GM23338 (cell line): ENCODE data around the gene JTB. TPM values are rescaled to one million over a fixed set of nuclear protein-coding genes. Genes with fewer than 3 reads are reported as not detected.
A peak's percentile ranks its signal among the peaks of the same experiment; 100 is the strongest.

ENCODE experiments used
- ATAC-seq: fragments of 200-7000 bp; cut with Tn5 transposase; 3 replicates; pipeline ENCODE4 v1.9.1; 2020
- DNase-seq: peaks from one replicate; pipeline ENCODE4 v3.0.0-alpha.2; 2015; ENCODE audit warnings: low spot score
- H2AFZ ChIP-seq: fragments of 200-600 bp; sonication (generic); 2 replicates; pipeline ENCODE4 v1.8.0; 2016; ENCODE audit warnings: antibody characterized with exemption, mild to moderate bottlenecking, moderate library complexity
- H3F3A ChIP-seq: fragments of 200-600 bp; sonication (generic); replicated peaks from 2 replicates; pipeline ENCODE4 v1.8.0; 2017; ENCODE audit warnings: antibody characterized with exemption, mixed run types, low read depth
- H3K27ac ChIP-seq: fragments of 200-600 bp; sonication (generic); 2 replicates; pipeline ENCODE4 v1.6.1; 2016; ENCODE audit warnings: low read depth
- H3K27me3 ChIP-seq: fragments of 200-600 bp; sonication (generic); 2 replicates; pipeline ENCODE4 v1.8.0; 2016; ENCODE audit warnings: mild to moderate bottlenecking, mixed run types, moderate library complexity; ENCODE audit not compliant: insufficient read depth
- H3K36me3 ChIP-seq: fragments of 200-600 bp; sonication (generic); 2 replicates; pipeline ENCODE4 v1.8.0; 2016; ENCODE audit warnings: mild to moderate bottlenecking; ENCODE audit not compliant: insufficient read depth
- H3K4me1 ChIP-seq: fragments of 200-600 bp; sonication (generic); 2 replicates; pipeline ENCODE4 v1.8.0; 2016; ENCODE audit warnings: mild to moderate bottlenecking, moderate library complexity; ENCODE audit not compliant: insufficient read depth
- H3K4me2 ChIP-seq: fragments of 200-600 bp; sonication (generic); 2 replicates; pipeline ENCODE4 v1.7.1; 2017; ENCODE audit warnings: mixed run types
- H3K4me3 ChIP-seq: fragments of 200-600 bp; sonication (generic); 2 replicates; pipeline ENCODE4 v1.6.1; 2016; ENCODE audit warnings: mixed run types
- H3K79me2 ChIP-seq: fragments of 200-600 bp; sonication (generic); replicated peaks from 2 replicates; pipeline ENCODE4 v1.8.0; 2017; ENCODE audit warnings: mild to moderate bottlenecking; ENCODE audit not compliant: insufficient read depth
- H3K9me2 ChIP-seq: fragments of 200-600 bp; sonication (generic); 2 replicates; pipeline ENCODE4 v1.8.0; 2017; ENCODE audit not compliant: insufficient read depth
- H4K20me1 ChIP-seq: fragments of 200-600 bp; sonication (generic); replicated peaks from 2 replicates; pipeline ENCODE4 v1.8.0; 2017; ENCODE audit warnings: mild to moderate bottlenecking; ENCODE audit not compliant: insufficient read depth
- H3K27ac Mint-ChIP-seq: 2 replicates; pipeline ENCODE4 v1.8.0; 2020; ENCODE audit warnings: inconsistent platforms, mild to moderate bottlenecking, moderate library complexity, mixed read lengths
- H3K27me3 Mint-ChIP-seq: 3 replicates; pipeline ENCODE4 v1.8.0; 2022; ENCODE audit warnings: low read depth, mild to moderate bottlenecking, moderate library complexity, mixed read lengths, inconsistent platforms; ENCODE audit not compliant: insufficient read depth, poor library complexity
- H3K36me3 Mint-ChIP-seq: 3 replicates; pipeline ENCODE4 v1.8.0; 2021; ENCODE audit warnings: low read depth, mild to moderate bottlenecking, inconsistent platforms, moderate library complexity, mixed read lengths
- H3K4me1 Mint-ChIP-seq: 3 replicates; pipeline ENCODE4 v1.8.0; 2020; ENCODE audit warnings: mild to moderate bottlenecking, inconsistent platforms, mixed read lengths
- H3K4me3 Mint-ChIP-seq: 3 replicates; pipeline ENCODE4 v1.8.0; 2021; ENCODE audit warnings: moderate library complexity, mild to moderate bottlenecking, inconsistent platforms, mixed read lengths
- H3K9me3 Mint-ChIP-seq: 3 replicates; pipeline ENCODE4 v1.8.0; 2020; ENCODE audit warnings: moderate library complexity, mild to moderate bottlenecking, inconsistent platforms, mixed read lengths
- POLR2AphosphoS5 ChIP-seq: IDR thresholded peaks from 2 replicates; pipeline ENCODE4 v1.6.1; 2016; ENCODE audit warnings: antibody characterized with exemption, low read depth
- polyA plus RNA-seq: library from polyadenylated mRNA; unstranded; fragments of >200 nt; fragmentation: Nextera tagmentation; extraction: Ambion mirVana; gene quantifications from 2 replicates; pipeline ENCODE4 v1.2.1, GENCODE V29; 2016
- total RNA-seq: library from RNA; depleted of rRNA; stranded (reverse); fragments of >200 nt; shearing (Covaris generic); gene quantifications from 2 replicates; pipeline ENCODE4 v1.2.3, GENCODE V29; 2014
- TF ChIP-seq, protein P1 (sequence below): fragments of 250-450 bp; sonication (Bioruptor Pico); IDR thresholded peaks from 2 replicates; pipeline ENCODE4 v1.5.0; 2020; ENCODE audit warnings: mild to moderate bottlenecking, moderate library complexity

The JTB gene
- total and polyA plus RNA-seq, 2 experiments from 2014 or later: 140 to 208 TPM

DNA sequence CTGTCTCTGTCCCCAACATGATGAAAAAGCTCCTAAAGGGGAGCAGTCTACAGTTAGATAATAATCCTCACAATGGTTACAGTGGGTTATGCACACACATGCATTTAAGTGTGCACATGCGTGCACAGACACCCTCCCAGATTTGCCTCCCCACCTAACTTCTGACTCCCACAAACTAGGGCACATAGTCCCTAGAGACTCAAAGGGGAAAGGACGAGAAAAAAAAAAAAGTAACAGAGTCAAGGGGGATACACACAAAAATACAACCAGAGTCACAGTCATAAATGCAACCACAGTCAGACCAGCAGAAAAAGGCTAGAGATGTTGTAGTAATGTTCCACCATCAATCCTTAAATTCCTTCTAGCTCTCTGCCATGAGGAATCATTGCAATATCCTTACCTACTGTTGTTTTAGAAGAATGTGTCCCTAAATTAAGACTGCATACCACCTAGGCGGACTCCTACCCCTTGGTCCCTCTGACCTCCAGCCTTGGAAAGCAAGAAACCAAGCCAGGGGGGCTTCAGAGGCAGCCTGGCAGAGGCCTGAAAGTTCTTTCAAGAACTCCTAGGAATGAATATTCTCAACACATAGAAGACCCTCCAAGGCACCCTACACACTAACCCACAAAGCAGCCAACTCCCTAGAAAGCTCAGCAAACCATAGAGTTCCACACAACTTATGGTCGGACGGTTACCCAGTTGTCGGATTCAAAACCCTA, 20.3 kb downstream of the JTB start:
- H3K27me3 Mint-ChIP-seq: peaks cover 27% of the 10 kb centered on the region
- H3K27ac Mint-ChIP-seq: peak overlapping the region; percentile 98

More for the DNA sequence above, 20.3 kb downstream of the JTB start:
- Histone ChIP-seq H3K4me1 (peaks cover 25% of the 10 kb centered on the region), H3K27me3 (no peaks in the 10 kb centered on the region), H3K9me2 (no peaks in the 10 kb centered on the region), H3F3A (peaks cover 31% of the 10 kb centered on the region), H2AFZ (no peak overlapping the region), H3K4me3 (peak overlapping the region; percentile 98), H3K4me2 (peak overlapping the region; percentile 99), H3K79me2 (peaks cover 64% of the 10 kb centered on the region), H3K27ac (peak overlapping the region; percentile 93), H4K20me1 (peaks cover 28% of the 10 kb centered on the region), H3K36me3 (peaks cover 14% of the 10 kb centered on the region)
- Mint-ChIP-seq H3K4me3 (peak overlapping the region; percentile 99), H3K36me3 (peaks cover 44% of the 10 kb centered on the region), H3K9me3 (peaks cover 3% of the 10 kb centered on the region; the same call in 2 of the 3 replicates), H3K4me1 (peaks cover 42% of the 10 kb centered on the region)
- TF ChIP-seq, protein P1, sequence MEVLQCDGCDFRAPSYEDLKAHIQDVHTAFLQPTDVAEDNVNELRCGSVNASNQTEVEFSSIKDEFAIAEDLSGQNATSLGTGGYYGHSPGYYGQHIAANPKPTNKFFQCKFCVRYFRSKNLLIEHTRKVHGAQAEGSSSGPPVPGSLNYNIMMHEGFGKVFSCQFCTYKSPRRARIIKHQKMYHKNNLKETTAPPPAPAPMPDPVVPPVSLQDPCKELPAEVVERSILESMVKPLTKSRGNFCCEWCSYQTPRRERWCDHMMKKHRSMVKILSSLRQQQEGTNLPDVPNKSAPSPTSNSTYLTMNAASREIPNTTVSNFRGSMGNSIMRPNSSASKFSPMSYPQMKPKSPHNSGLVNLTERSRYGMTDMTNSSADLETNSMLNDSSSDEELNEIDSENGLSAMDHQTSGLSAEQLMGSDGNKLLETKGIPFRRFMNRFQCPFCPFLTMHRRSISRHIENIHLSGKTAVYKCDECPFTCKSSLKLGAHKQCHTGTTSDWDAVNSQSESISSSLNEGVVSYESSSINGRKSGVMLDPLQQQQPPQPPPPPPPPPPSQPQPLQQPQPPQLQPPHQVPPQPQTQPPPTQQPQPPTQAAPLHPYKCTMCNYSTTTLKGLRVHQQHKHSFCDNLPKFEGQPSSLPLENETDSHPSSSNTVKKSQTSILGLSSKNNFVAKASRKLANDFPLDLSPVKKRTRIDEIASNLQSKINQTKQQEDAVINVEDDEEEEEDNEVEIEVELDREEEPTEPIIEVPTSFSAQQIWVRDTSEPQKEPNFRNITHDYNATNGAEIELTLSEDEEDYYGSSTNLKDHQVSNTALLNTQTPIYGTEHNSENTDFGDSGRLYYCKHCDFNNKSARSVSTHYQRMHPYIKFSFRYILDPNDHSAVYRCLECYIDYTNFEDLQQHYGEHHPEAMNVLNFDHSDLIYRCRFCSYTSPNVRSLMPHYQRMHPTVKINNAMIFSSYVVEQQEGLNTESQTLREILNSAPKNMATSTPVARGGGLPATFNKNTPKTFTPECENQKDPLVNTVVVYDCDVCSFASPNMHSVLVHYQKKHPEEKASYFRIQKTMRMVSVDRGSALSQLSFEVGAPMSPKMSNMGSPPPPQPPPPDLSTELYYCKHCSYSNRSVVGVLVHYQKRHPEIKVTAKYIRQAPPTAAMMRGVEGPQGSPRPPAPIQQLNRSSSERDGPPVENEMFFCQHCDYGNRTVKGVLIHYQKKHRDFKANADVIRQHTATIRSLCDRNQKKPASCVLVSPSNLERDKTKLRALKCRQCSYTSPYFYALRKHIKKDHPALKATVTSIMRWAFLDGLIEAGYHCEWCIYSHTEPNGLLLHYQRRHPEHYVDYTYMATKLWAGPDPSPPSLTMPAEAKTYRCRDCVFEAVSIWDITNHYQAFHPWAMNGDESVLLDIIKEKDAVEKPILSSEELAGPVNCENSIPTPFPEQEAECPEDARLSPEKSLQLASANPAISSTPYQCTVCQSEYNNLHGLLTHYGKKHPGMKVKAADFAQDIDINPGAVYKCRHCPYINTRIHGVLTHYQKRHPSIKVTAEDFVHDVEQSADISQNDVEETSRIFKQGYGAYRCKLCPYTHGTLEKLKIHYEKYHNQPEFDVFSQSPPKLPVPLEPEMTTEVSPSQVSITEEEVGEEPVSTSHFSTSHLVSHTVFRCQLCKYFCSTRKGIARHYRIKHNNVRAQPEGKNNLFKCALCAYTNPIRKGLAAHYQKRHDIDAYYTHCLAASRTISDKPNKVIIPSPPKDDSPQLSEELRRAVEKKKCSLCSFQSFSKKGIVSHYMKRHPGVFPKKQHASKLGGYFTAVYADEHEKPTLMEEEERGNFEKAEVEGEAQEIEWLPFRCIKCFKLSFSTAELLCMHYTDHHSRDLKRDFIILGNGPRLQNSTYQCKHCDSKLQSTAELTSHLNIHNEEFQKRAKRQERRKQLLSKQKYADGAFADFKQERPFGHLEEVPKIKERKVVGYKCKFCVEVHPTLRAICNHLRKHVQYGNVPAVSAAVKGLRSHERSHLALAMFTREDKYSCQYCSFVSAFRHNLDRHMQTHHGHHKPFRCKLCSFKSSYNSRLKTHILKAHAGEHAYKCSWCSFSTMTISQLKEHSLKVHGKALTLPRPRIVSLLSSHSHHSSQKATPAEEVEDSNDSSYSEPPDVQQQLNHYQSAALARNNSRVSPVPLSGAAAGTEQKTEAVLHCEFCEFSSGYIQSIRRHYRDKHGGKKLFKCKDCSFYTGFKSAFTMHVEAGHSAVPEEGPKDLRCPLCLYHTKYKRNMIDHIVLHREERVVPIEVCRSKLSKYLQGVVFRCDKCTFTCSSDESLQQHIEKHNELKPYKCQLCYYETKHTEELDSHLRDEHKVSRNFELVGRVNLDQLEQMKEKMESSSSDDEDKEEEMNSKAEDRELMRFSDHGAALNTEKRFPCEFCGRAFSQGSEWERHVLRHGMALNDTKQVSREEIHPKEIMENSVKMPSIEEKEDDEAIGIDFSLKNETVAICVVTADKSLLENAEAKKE (CRISPR knock-in tag): no peak
- TF ChIP-seq POLR2AphosphoS5: no peak
- DNase-seq: no peak
- no peak for ATAC-seq
